DMS 273 treated with DMSO at 0.1 percent for 48 hours (cell line): ENCODE measurements around the gene GCK.
A peak's percentile ranks its signal among the peaks of the same experiment; 100 is the strongest.

Experiments
- DNase-seq: peaks from one replicate; lab custom pipeline; 2025; lab: John Stamatoyannopoulos, UW

Gene GCK

DNA sequence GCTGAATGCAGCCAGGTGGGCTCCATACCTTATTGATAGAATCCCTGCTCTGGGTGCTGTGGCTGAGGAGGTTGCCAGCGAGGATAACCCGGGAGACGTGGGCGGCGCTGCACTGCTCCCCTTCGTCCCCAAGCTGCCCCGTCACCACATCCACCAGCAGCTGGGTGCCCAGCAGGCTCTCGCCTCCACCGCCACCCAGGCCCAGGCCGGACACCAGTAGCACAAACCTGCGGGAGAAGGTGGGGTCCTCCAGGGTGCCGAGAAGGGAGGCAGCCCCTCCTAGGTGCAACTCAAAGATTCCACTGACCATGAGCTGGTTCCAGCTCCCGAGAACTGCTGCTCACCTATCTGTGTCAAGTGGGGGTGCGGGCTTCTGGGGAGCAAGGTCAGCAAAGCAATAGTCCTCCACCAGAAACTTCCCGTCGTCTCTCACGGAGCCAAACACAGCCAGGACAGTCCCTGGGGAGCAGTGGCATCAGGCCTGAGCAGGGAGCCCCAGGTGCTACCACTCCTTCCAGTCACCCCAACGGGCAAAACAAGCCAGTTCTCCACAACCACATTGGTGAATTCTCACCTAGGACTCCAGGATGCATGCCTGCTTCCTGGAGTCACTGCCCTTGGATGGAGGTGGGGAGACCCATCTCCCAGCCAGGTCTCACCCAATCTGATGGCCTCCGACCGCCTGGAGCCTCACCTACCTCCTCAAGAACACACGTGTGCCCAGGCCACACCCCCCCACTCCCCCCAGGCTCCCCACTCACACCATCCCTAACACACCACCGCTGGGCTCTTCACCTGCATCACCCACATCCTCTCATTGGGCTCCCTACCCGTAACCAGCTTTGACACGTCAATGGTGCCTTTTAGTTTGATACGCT lies 72.2 kb downstream of the GCK start:
- no peak for DNase-seq

DNA sequence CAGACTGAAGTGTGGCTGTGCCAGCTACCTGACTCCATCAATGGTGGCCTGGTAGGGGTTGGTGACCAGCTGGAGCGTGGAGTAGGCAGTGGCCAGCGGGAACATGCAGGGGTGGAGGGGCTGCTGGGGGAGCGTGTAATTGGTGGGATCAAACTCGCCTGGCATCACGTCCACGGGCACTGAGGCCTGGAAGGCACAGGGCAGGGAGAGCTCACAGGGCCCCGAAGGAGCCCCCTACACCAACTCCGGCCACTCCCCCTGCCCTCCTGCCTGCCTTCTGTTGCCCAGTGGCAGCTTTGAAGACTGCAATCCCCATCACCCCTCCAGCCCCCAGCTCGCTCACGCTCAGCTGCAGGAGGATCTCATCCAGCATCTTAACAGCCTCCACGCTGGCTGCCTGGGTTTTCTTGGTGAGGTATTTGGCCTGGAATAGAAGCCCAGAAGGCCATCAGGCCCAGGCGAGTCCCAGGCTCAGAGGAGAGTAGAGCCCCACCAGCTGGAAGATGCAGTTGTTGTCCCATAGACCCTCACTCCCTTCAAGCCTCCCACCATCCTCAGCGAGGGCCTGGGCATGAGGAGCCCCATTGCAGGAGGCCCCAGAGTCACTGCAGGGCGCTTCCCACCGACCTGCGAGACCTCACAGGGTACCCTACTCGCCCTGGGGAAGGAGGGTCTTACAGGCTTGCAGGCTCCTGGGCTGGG lies 73.0 kb downstream of the GCK start:
- no peak for DNase-seq

DNA sequence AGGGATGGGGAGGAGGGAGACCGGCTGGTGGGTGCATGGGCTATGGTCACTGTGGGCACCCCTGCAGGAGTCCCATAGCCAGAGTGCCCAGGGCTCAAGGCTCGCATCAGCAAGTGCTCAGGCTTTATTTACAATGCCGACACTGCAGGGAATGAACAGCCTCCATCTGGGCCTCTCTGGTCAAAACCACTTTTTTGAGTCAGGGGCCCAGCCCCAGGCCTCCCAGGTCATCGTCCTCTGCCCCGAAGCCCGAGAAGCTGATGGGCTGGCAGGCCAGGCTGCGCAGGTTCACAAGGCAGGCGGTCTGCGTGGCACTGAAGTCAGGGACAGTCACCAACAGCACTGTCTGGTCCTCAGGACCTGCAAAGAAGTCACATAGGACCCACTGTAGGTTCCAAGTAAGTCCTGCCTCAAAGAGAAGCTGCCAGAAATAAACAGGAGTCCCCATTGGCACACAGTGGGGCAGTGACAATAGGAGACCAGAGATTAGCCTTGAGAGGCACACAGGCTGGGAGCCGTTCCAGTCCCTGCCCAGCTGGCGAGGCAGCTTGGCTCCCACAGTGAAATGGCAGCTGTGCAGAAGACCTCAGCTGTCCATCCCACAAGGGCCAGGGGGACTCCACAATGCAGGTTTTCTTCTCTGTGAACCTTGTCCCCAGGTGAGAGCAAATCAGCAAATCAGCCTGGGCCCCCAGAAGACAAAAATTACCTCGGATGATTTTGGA lies 74.5 kb downstream of the GCK start:
- peak; percentile 39 for DNase-seq

- DNase-seq, result no peak
Measured at GRCh38 chr7:44113764-44114354, 75.4 kb downstream of the GCK start.

GRCh38 chr7:44112997-44113763 lies 76.1 kb downstream of the GCK start:
- DNase-seq, result no peak

DNA sequence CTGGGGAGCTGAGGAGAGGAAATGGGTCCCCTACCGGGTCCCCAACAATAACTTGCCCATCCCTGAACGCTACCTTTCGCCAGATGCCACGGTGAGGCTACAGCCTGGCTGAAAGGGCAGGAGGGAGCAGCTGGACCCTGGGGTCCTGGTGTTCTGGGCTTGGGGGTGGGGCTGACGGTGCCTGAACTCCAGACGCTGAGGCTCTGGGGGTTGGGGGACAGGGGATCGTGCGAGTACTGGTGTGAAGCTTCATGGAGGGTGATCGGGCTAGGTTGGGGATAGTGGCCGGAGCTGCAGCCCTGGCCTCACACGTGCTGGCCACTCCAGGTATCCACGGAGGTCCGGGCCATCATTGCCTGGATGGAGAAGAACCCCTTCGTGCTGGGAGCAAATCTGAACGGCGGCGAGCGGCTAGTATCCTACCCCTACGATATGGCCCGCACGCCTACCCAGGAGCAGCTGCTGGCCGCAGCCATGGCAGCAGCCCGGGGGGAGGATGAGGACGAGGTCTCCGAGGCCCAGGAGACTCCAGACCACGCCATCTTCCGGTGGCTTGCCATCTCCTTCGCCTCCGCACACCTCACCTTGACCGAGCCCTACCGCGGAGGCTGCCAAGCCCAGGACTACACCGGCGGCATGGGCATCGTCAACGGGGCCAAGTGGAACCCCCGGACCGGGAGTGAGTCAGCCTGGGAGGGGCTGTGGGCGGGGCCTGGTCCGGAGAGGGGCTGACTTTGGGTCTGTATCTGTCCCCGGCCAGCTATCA lies 76.8 kb downstream of the GCK start:
- DNase-seq, result peak; percentile 70

- DNase-seq, result peak; percentile 22
Measured at GRCh38 chr7:44111761-44112160, 77.5 kb downstream of the GCK start.

GRCh38 chr7:44110719-44111635 lies 78.3 kb downstream of the GCK start:
- no peak for DNase-seq

- no peak for DNase-seq
Measured at GRCh38 chr7:44109991-44110390, 79.2 kb downstream of the GCK start.

GRCh38 chr7:44108768-44109750 lies 80.2 kb downstream of the GCK start:
- DNase-seq, result no peak

GRCh38 chr7:44107961-44108767 lies 81.1 kb downstream of the GCK start:
- no peak for DNase-seq

DNA sequence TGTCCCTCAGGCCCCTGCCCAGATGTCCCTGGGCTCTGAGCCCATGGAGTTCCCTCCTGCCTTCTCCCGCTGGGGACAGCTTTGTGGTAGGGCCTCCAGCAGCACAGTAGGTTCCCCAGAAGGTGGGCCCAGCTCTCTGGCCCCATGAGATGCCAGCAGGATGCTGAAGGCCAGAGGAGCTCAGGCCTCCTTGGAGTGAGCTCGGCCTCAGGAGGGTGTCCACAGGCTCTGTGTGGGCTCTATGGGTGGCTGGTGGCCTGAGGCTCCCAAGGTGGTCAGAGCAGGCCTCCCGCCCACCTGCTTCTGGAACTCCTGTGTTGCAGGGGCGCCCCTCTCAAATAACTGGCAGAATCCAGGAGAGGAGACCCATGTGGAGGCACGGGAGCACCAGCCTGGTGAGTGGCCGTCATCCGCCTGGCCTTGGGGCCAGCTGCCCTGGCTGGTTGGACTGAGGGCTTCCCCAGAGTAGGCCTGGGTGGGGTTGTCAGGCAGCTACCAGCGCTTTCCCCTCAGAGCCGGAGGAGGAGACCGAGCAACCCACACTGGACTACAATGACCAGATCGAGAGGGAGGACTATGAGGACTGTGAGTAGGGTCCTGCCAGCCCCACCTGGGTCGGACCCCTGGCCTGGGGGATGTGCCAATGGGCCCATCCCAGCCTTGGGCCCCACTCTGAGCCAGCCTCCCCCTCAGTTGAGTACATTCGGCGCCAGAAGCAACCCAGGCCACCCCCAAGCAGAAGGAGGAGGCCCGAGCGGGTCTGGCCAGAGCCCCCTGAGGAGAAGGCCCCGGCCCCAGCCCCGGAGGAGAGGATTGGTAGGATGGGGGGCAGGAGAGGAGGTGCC lies 81.9 kb downstream of the GCK start:
- no peak for DNase-seq

DNA sequence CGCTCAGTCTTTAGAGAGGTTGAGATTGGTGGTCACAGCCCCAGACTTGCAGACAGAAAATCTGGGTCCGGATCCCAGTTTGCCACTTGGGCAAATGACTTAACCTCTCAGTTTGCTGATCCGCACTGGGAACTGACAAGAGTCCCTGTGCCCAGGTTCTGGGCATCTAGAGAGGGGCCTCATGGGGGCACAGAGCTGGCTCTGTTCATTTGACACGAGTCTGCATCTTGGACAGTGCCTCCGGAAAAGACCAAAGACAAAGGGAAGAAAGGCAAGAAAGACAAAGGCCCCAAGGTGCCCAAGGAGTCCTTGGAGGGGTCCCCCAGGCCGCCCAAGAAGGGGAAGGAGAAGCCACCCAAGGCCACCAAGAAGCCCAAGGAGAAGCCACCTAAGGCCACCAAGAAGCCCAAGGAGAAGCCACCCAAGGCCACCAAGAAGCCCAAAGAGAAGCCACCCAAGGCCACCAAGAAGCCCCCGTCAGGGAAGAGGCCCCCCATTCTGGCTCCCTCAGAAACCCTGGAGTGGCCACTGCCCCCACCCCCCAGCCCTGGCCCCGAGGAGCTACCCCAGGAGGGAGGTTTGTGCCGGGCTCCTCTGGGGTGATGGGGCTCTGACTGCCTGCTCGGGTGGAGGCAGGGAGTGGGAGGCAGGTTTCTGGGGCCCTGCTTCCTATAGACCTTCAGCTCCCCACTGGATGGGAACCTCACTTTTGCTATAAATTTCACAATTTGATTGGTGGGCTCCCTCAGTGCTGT lies 82.8 kb downstream of the GCK start:
- DNase-seq, result no peak

DNA sequence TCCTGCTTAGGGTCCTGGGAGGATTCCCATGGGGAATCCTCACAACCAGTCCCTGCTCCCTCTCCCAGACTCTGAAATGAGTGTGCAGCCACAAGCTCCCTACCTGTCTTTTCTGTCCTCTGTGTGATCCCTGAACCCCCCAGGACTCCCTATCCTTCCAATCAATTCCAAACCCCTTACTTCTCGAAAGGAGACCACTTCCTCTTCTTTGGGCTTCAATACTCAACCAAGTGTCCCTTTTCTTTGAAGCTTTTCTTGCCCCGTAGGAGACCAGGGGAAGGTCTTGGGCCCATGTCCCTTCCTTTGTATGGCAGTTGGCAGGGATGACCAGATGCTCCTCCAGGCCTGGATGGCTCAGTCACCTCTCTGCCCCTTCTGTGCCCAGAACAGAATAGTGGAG lies 83.4 kb downstream of the GCK start:
- DNase-seq, result no peak

- DNase-seq, result no peak
Measured at GRCh38 chr7:44104860-44105771, 84.1 kb downstream of the GCK start.
